ENCODE results near the gene OR10D3.
"Not testable (repeated sequence)": the region's sequence is repeated elsewhere in the genome, so short reads cannot be mapped to it uniquely, and the experiment has no call there.

OR10D3 gene

GRCh38 chr11:124194293-124195188, 11.4 kb downstream of the OR10D3 start:
- no peak for DNase-seq

- peak in 2 of 56 donors; percentile 1 to 2 for DNase-seq
Measured at GRCh38 chr11:124195189-124195734, 12.1 kb downstream of the OR10D3 start.

GRCh38 chr11:124197999-124198398, 14.9 kb downstream of the OR10D3 start:
- DNase-seq: no peak

GRCh38 chr11:124198897-124199296, 15.8 kb downstream of the OR10D3 start:
- no peak for DNase-seq

GRCh38 chr11:124199702-124200101, 16.6 kb downstream of the OR10D3 start:
- DNase-seq: no peak

- no peak for DNase-seq
Measured at GRCh38 chr11:124200671-124201070, 17.5 kb downstream of the OR10D3 start.

- no peak for DNase-seq
Measured at GRCh38 chr11:124202951-124203350, 19.8 kb downstream of the OR10D3 start.

GRCh38 chr11:124204008-124204407, 20.9 kb downstream of the OR10D3 start:
- DNase-seq: no peak

- DNase-seq: no peak
Measured at GRCh38 chr11:124207102-124207792, 24.1 kb downstream of the OR10D3 start.

GRCh38 chr11:124209824-124210357, 26.7 kb downstream of the OR10D3 start:
- DNase-seq: no peak

GRCh38 chr11:124210421-124210820, 27.3 kb downstream of the OR10D3 start:
- no peak for DNase-seq

GRCh38 chr11:124211321-124211720, 28.2 kb downstream of the OR10D3 start:
- DNase-seq: no peak

GRCh38 chr11:124214027-124214426, 30.9 kb downstream of the OR10D3 start:
- no peak for DNase-seq

GRCh38 chr11:124219126-124219525, 36.0 kb downstream of the OR10D3 start:
- DNase-seq: no peak

- no peak for DNase-seq
Measured at GRCh38 chr11:124222407-124222806, 39.3 kb downstream of the OR10D3 start.

- not testable (repeated sequence) for DNase-seq
Measured at GRCh38 chr11:124224618-124225423, 41.7 kb downstream of the OR10D3 start.

GRCh38 chr11:124225471-124225870, 42.3 kb downstream of the OR10D3 start:
- no peak for DNase-seq

GRCh38 chr11:124233376-124233775, 50.2 kb downstream of the OR10D3 start:
- DNase-seq: no peak
